Fibroblast of pulmonary artery (primary cell): ENCODE measurements around the gene SLC47A2.

ENCODE experiments used
- DNase-seq: peaks from one replicate; pipeline ENCODE4 v3.0.0-alpha.2; 2010; ENCODE audit warnings: low read depth
- H3K4me3 ChIP-seq: replicated peaks from 2 replicates; pipeline ENCODE4 v1.5.1; 2011; ENCODE audit warnings: low read depth, mild to moderate bottlenecking, control low read depth, low read length, moderate library complexity
- CTCF ChIP-seq: IDR thresholded peaks from 2 replicates; pipeline ENCODE4 v1.5.1; 2011; ENCODE audit warnings: mild to moderate bottlenecking, control low read depth, low read length, inconsistent platforms; ENCODE audit errors: missing control alignments

Gene SLC47A2

DNA sequence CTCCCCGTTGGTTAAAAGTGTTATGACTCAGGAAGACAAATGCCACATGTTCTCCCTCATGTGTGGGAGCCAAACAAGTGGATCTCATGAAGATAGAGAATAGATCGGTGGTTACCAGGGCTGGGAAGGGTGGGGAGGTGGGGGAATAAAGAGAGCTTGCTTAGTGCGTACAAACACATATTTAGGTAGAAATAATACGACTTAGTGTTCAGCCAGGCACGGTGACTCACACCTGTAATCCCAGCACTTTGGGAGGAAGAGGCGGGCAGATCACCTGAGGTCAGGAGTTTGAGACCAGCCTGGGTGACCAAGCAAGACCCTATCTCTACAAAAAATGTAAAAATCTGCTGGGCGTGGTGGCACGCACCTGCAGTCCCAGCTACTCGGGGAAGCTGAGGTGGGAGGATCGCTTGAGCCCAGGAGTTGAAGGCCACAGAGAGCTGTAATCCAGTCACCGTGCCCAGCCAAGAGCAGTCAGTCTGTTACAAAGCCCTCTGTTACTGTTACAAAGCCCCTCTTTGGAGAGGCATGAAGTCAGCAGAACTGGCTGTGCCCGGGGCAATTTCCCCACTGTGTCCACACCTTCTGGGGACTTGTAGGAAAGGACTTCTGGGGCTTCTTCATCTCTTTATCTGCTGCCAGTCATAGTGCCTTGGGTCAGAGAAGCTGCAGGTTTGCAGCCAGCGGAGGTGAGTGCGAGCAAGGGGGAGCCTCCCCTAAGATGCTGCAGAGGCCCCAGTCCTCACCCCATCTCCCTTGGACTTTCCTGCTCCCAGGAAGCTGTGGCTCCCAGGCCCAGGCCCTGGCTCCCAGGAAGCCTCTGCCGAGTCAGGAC, 36.0 kb upstream of the SLC47A2 start:
- TF ChIP-seq CTCF: no peak
- no peak overlapping the region for H3K4me3 ChIP-seq
- DNase-seq: no peak

GRCh38 chr17:19750835-19751234, 34.5 kb upstream of the SLC47A2 start:
- H3K4me3 ChIP-seq: no peak overlapping the region
- DNase-seq: no peak
- TF ChIP-seq CTCF: no peak

DNA sequence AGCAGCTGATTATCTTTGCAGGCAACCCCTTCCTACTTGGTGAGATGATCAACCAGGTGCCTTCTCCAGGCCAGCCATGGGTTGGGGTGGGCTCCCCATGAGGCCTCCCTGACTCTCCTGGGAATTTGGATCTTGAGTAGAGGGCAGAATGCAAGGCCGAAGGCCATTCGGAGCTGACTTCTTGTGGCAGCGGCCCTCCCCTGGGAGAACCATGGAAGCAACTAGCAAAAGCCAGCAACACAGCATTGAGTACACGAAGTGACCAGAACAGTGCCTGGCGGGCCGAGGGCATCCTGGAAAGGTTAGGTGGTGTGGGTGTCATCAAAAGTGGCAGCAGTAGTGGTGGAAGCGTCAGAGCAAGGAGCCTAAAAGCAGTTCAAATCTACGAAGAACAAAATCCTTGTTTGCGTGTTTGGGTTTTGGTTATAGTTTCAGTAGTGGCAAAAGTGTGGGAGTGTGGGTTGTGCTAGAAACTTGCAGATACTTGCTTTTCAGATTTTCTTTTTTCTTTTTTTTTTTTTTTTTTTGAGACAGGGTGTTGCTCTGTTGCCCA, 33.7 kb upstream of the SLC47A2 start:
- no peak overlapping the region for H3K4me3 ChIP-seq
- TF ChIP-seq CTCF: no peak
- no peak for DNase-seq

- no peak for DNase-seq
- no peak overlapping the region for H3K4me3 ChIP-seq
These were observed 32.4 kb upstream of the SLC47A2 start for GRCh38 chr17:19748807-19749193.

GRCh38 chr17:19747829-19748806, 31.7 kb upstream of the SLC47A2 start, which contains the start of gene ALDH3A1:
TSS of gene ALDH3A1 (minus strand) at chr17:19748298. CDS start at chr17:19745129, 3,169 bp downstream.
- no peak within 1 kb of the TSS for H3K4me3 ChIP-seq
- no peak for TF ChIP-seq CTCF
- DNase-seq: no peak

More at GRCh38 chr17:19748807-19749193, 32.4 kb upstream of the SLC47A2 start:
- no peak for TF ChIP-seq CTCF

DNA sequence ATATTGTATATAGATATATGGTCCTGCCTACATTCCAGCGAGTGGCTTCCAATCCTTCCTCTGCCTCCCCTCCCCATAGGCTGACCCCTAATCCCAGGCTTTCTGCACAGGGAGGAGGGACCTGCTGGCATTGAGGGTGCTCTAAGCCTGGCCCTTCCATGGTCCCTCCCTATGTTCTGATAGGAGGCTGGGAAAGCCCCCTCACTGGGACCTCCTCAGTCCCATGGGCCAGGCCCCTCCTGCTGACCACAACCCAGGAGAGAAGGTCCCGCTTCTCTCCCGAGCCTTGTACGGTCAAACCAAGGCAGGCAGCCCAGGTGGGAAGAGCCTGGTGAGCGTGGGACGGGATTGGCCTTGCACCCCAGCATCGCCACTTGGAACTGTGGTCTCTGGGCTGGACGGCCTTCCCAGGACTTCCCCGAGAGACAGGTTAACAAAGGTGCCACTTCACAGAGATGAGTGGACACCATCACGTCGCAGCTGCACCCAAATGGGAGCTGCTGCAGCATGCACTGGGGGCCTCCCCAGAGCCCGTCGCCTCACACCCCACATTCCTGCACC, 30.9 kb upstream of the SLC47A2 start:
- DNase-seq: no peak
- H3K4me3 ChIP-seq: no peak overlapping the region
- TF ChIP-seq CTCF: no peak
